ENCODE results near the gene STYXL1.

DNA sequence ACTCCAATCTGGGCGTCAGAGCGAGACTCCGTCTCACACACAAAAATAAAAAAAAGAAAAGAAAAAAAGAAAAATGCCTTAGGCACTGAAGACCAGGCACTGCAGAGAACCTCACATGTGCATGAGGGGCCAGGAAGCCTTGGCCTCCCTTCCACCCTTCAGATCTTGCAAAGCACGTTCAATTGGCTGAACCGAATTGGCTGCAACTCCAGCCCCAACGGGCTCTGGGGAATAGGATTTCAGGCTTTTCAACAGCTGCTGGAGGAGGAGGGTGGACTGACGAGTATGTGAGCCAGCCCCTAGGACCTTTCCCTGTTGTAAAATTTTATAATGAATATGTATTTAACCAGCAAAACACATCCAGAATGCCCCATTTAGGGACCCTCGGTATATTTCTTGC is 70.1 kb downstream of the STYXL1 start:
- TF ChIP-seq, protein P1, sequence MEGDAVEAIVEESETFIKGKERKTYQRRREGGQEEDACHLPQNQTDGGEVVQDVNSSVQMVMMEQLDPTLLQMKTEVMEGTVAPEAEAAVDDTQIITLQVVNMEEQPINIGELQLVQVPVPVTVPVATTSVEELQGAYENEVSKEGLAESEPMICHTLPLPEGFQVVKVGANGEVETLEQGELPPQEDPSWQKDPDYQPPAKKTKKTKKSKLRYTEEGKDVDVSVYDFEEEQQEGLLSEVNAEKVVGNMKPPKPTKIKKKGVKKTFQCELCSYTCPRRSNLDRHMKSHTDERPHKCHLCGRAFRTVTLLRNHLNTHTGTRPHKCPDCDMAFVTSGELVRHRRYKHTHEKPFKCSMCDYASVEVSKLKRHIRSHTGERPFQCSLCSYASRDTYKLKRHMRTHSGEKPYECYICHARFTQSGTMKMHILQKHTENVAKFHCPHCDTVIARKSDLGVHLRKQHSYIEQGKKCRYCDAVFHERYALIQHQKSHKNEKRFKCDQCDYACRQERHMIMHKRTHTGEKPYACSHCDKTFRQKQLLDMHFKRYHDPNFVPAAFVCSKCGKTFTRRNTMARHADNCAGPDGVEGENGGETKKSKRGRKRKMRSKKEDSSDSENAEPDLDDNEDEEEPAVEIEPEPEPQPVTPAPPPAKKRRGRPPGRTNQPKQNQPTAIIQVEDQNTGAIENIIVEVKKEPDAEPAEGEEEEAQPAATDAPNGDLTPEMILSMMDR (IDR thresholded peaks at IDR 0.05): no peak
- TF ChIP-seq POLR2A (IDR thresholded peaks at IDR 0.05): no peak

Measured in right lobe of liver (tissue), 4 donors.